Left ventricle myocardium inferior (tissue), 1 donor: Measurements from ENCODE around the gene HSPB6. TPM values are rescaled to one million over a fixed set of nuclear protein-coding genes. Genes with fewer than 3 reads are reported as not detected.

Source experiments
- DNase-seq: peaks from one replicate; pipeline ENCODE4 v3.0.0-alpha.2; 2020
- H3K27ac ChIP-seq: fragments of 200-600 bp; replicated peaks from 2 replicates; pipeline ENCODE4 v1.8.0; 2021
- H3K27me3 ChIP-seq: fragments of 200-600 bp; 2 replicates; pipeline ENCODE4 v1.8.0; 2021; ENCODE audit warnings: low read depth
- H3K36me3 ChIP-seq: fragments of 200-600 bp; 2 replicates; pipeline ENCODE4 v1.8.0; 2021
- H3K4me1 ChIP-seq: fragments of 200-600 bp; 2 replicates; pipeline ENCODE4 v1.8.0; 2021
- H3K4me3 ChIP-seq: fragments of 200-600 bp; 2 replicates; pipeline ENCODE4 v1.8.0; 2021; ENCODE audit warnings: mild to moderate bottlenecking, moderate library complexity
- H3K9me3 ChIP-seq: fragments of 200-600 bp; replicated peaks from 2 replicates; pipeline ENCODE4 v1.8.0; 2021
- intact Hi-C: fragments of 100-400 bp; cut with micrococcal nuclease; formaldehyde crosslinking; loops from one replicate; pipeline ENCODE4 v1.11.0; 2022
- total RNA-seq: library from RNA; stranded (reverse); fragmentation: NEBNext Ultra II Directional; extraction: Animal tissue kit (Norgen Biotek cat#: 25700); gene quantifications from one replicate; pipeline ENCODE4 v1.2.1, GENCODE V29; 2021
- TF ChIP-seq, protein P1 (sequence below): fragments of 200-600 bp; IDR thresholded peaks from 2 replicates; pipeline ENCODE4 v1.8.0; 2021; ENCODE audit warnings: antibody characterized with exemption, mild to moderate bottlenecking, borderline replicate concordance
- donor health status: DM: no; HTN: yes; CAD: no; lungs with severe emphysema.

The HSPB6 gene
- total RNA-seq, 1 donor from 2014 or later, result 899 TPM

DNA sequence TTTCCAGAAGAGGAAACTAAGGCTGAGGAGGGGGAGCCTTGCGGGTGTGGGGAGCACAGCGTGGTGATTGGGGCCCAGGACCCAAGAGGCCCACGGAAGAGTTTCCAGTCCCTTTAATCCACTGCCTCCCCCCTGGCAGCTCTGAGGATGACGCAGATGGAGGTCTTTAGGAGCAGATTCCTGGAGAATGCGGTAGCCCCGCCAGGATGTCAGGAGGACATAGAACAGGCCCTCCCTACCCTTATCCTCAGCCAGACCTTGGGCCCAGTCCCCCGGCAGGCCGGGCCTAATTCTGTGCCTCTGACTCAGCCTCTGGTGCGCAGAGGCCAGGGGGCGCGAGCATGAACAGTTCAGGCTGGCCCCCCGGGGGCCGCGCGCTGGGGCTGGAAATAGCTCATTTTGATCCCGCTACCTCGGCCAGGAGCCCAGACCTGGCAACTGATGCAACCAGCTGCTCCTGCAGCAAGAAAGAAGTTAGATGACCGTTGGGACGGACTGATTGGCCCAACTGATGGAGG, 461 bp upstream of the HSPB6 start:
- TF ChIP-seq, protein P1, sequence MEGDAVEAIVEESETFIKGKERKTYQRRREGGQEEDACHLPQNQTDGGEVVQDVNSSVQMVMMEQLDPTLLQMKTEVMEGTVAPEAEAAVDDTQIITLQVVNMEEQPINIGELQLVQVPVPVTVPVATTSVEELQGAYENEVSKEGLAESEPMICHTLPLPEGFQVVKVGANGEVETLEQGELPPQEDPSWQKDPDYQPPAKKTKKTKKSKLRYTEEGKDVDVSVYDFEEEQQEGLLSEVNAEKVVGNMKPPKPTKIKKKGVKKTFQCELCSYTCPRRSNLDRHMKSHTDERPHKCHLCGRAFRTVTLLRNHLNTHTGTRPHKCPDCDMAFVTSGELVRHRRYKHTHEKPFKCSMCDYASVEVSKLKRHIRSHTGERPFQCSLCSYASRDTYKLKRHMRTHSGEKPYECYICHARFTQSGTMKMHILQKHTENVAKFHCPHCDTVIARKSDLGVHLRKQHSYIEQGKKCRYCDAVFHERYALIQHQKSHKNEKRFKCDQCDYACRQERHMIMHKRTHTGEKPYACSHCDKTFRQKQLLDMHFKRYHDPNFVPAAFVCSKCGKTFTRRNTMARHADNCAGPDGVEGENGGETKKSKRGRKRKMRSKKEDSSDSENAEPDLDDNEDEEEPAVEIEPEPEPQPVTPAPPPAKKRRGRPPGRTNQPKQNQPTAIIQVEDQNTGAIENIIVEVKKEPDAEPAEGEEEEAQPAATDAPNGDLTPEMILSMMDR, result no peak
- intact Hi-C loops, result no loop called here
- DNase-seq, result peak; percentile 87
- peaks cover 24% of the 10 kb centered on the region for H3K36me3 ChIP-seq
- peaks cover 56% of the 10 kb centered on the region for H3K4me1 ChIP-seq
- no peaks in the 10 kb centered on the region for H3K9me3 ChIP-seq
- H3K27me3 ChIP-seq, result no peaks in the 10 kb centered on the region
- H3K27ac ChIP-seq, result peak overlapping the region; percentile 99
- H3K4me3 ChIP-seq, result peak overlapping the region; percentile 100

DNA sequence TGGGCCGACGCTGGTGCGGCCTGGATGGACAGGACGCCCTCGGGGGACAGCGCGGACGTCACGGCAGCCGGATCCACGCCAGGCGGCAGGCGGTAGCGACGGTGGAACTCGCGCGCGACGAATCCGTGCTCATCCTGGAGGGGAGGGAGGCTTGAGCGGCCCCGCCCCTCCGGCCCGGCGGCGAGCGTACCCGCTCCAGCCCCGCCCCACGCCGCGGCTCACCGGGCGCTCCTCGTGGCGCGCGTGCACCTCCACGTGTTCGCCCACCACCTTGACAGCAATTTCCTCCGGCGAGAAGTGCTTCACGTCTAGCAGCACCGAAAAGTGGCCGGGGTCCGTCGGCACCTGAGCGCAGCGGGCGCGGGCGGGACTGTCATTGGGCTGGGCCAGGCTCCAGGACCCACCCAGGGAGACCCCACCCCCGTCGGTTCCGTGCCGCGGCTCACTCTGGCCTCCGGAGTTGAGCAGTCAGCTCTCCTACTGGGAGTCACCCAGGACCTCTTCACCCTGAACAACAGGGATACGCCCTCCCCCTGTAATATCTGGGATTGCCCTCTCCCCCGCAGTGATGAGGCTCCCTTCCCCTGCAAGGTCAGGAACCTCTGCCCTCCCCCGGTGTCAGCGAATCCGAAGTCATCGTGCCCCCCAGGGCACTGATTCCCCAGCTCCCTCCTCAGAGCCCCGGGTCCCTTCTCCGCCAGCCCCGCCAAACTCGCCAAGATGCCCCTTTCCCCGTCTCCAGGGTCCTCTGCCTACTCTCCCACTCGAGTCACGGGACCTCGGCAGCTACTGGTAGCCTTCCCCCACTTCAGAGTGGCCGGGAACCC, 1.1 kb downstream of the HSPB6 start:
- H3K27ac ChIP-seq, result peak overlapping the region; percentile 99
- intact Hi-C loops, result no loop called here
- TF ChIP-seq, protein P1, result no peak
- peak; percentile 90 for DNase-seq
- no peaks in the 10 kb centered on the region for H3K9me3 ChIP-seq
- no peaks in the 10 kb centered on the region for H3K27me3 ChIP-seq
- peaks cover 19% of the 10 kb centered on the region for H3K36me3 ChIP-seq
- H3K4me3 ChIP-seq, result peak overlapping the region; percentile 100
- H3K4me1 ChIP-seq, result peaks cover 56% of the 10 kb centered on the region

DNA sequence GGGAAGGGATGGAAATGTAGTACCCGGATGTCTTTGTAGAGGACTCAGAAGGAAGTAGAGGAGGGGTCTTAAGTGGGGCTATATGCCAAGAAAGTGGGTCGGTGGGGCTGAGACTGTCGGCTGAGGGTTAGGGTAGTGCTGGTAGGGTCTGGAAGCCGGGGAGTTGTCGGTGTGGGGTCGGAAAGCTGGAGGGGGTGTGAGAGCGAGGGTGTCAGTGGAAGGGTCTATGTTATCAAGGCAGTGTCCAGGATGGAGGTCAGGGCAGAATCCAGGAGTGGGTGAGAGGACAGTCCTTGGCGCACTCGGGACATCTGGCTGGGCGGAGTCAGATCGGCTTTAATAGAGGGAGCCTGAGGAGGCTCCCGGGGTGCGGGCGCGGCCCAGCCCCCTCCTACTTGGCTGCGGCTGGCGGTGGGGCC, 1.7 kb downstream of the HSPB6 start:
- H3K4me3 ChIP-seq, result peak overlapping the region; percentile 100
- intact Hi-C loops, result no loop called here
- H3K36me3 ChIP-seq, result peaks cover 19% of the 10 kb centered on the region
- H3K9me3 ChIP-seq, result no peaks in the 10 kb centered on the region
- peaks cover 59% of the 10 kb centered on the region for H3K4me1 ChIP-seq
- peak overlapping the region; percentile 99 for H3K27ac ChIP-seq
- DNase-seq, result no peak
- TF ChIP-seq, protein P1, result no peak
- no peaks in the 10 kb centered on the region for H3K27me3 ChIP-seq

DNA sequence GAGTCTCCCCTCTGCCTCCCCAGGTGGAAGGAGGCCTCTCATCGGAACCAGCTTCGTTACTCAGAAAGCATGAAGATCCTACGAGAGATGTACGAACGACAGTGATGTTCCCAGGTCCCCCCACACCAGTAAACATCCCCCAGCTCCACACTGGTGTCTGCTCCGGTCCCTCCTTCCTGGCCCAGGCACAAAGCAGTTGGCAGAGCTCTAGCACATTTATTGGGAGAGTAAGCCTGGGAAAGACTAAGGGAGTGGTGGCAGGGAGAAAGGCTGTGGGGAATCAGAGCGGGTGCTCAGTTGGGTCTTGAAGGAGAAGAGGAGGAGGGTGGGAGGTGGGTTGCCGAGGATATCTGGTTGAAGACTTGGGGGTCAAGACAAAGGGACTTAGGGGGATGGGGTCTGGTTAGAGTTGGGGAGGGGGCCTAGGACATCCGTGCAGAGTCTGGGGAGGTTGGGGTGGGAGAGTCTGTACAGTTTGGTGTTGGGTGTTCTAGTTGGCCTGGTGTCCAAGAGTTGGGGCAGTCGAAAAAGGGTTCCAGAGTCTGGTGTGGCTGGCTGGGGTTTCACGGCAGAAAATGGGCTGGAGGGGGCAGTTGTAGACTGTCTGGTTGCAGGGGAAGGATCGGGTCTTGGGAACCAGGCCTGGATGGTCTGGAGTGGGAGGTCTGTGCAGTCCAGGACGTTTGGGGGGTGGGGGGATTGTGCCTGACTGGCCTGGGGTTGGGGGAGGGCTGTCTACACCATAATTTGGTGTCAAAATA, 2.3 kb downstream of the HSPB6 start:
- H3K27ac ChIP-seq, result peak overlapping the region; percentile 99
- DNase-seq, result no peak
- H3K4me3 ChIP-seq, result peak overlapping the region; percentile 100
- H3K36me3 ChIP-seq, result peaks cover 19% of the 10 kb centered on the region
- intact Hi-C loops, result no loop called here
- TF ChIP-seq, protein P1, result no peak
- H3K9me3 ChIP-seq, result no peaks in the 10 kb centered on the region
- H3K4me1 ChIP-seq, result peaks cover 65% of the 10 kb centered on the region
- H3K27me3 ChIP-seq, result no peaks in the 10 kb centered on the region

DNA sequence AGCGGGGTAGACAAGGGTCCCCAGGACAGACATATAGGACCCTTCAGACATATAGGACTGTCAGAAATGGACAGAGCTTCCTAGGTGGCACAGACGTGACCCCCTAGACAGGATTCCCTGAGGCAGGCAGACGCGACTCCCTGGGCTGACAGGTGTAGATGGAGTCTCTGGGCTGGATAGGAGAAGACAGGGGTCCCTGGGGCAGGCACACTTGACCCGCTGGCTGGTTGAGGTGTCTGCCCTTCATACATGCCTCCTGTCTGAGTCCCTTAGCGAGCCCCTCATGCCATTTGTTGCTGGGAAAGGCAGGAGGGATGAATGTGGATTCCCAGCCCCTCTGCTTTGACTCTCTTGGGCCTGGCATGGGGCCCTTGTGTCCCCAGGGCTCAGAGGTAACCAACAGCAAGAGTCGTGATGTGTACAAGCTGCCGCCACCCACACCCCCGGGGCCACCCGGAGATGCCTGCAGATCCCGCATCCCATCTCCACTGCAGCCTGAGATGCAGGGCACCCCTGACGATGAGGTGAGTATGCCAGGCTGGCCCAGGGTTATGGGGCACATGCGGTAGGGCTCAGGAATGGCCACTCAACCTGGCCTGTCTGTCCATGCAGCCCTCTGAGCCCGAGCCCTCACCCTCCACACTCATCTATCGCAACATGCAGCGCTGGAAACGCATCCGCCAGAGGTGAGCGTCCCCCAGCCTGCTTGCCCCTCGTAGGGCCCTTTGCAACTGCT, 3.0 kb downstream of the HSPB6 start:
- no peak for DNase-seq
- H3K4me3 ChIP-seq, result no peak overlapping the region
- H3K27me3 ChIP-seq, result no peaks in the 10 kb centered on the region
- H3K4me1 ChIP-seq, result peaks cover 65% of the 10 kb centered on the region
- no peaks in the 10 kb centered on the region for H3K9me3 ChIP-seq
- peaks cover 19% of the 10 kb centered on the region for H3K36me3 ChIP-seq
- H3K27ac ChIP-seq, result peak overlapping the region; percentile 99
- TF ChIP-seq, protein P1, result no peak
- intact Hi-C loops, result no loop called here
